Neural progenitor cell (in vitro differentiated cells): ENCODE results near the gene KLF16. TPM values are rescaled to one million over a fixed set of nuclear protein-coding genes. Genes with fewer than 3 reads are reported as not detected.

ENCODE experiments used
- DNase-seq: peaks from one replicate; pipeline ENCODE4 v3.0.0-alpha.2; 2016; ENCODE audit warnings: low spot score
- H2AFZ ChIP-seq: fragments of 200-600 bp; sonication (generic); replicated peaks from 2 replicates; pipeline ENCODE4 v1.6.1; 2016; ENCODE audit warnings: antibody characterized with exemption
- H3F3A ChIP-seq: fragments of 200-600 bp; sonication (generic); 2 replicates; pipeline ENCODE4 v1.6.1; 2016; ENCODE audit warnings: antibody characterized with exemption, low read depth
- H3K27ac ChIP-seq: fragments of 200-600 bp; sonication (generic); 2 replicates; pipeline ENCODE4 v1.5.1; 2016; ENCODE audit warnings: mild to moderate bottlenecking
- H3K27me3 ChIP-seq: fragments of 200-600 bp; sonication (generic); 2 replicates; pipeline ENCODE4 v1.6.1; 2016; ENCODE audit warnings: mild to moderate bottlenecking, moderate library complexity
- H3K36me3 ChIP-seq: fragments of 200-600 bp; sonication (generic); 2 replicates; pipeline ENCODE4 v1.5.1; 2016
- H3K4me1 ChIP-seq: fragments of 200-600 bp; sonication (generic); 2 replicates; pipeline ENCODE4 v1.6.1; 2016; ENCODE audit warnings: mixed run types
- H3K4me2 ChIP-seq: fragments of 200-600 bp; sonication (generic); 2 replicates; pipeline ENCODE4 v1.6.1; 2016
- H3K4me3 ChIP-seq: fragments of 200-600 bp; sonication (generic); 2 replicates; pipeline ENCODE4 v1.5.1; 2016
- H3K79me2 ChIP-seq: fragments of 200-600 bp; sonication (generic); 2 replicates; pipeline ENCODE4 v1.6.1; 2016; ENCODE audit warnings: low read depth
- H3K9ac ChIP-seq: fragments of 200-600 bp; sonication (generic); 2 replicates; pipeline ENCODE4 v1.6.1; 2016
- H3K9me3 ChIP-seq: fragments of 200-600 bp; sonication (generic); 2 replicates; pipeline ENCODE4 v1.5.1; 2016; ENCODE audit warnings: low read depth
- H4K20me1 ChIP-seq: fragments of 200-600 bp; sonication (generic); 2 replicates; pipeline ENCODE4 v1.6.1; 2016; ENCODE audit warnings: low read depth
- H3K27ac Mint-ChIP-seq: 3 replicates; pipeline ENCODE4 v1.8.0; 2021; ENCODE audit warnings: mixed read lengths
- H3K27me3 Mint-ChIP-seq: 2 replicates; pipeline ENCODE4 v1.8.0; 2022; ENCODE audit warnings: low read depth, mild to moderate bottlenecking, inconsistent platforms, moderate library complexity, mixed read lengths; ENCODE audit not compliant: insufficient read depth
- H3K36me3 Mint-ChIP-seq: 3 replicates; pipeline ENCODE4 v1.8.0; 2021; ENCODE audit warnings: mixed read lengths
- H3K4me1 Mint-ChIP-seq: 3 replicates; pipeline ENCODE4 v1.8.0; 2021; ENCODE audit warnings: mixed read lengths
- H3K4me3 Mint-ChIP-seq: 3 replicates; pipeline ENCODE4 v1.8.0; 2021; ENCODE audit warnings: mild to moderate bottlenecking, moderate library complexity, mixed read lengths
- H3K9me3 Mint-ChIP-seq: 3 replicates; pipeline ENCODE4 v1.8.0; 2020; ENCODE audit warnings: mixed read lengths
- CTCF ChIP-seq: fragments of 200-600 bp; sonication (generic); IDR thresholded peaks from 2 replicates; pipeline ENCODE4 v1.5.1; 2017; ENCODE audit warnings: antibody characterized with exemption, mild to moderate bottlenecking
- EZH2 ChIP-seq: fragments of 200-600 bp; sonication (generic); IDR thresholded peaks from 2 replicates; pipeline ENCODE4 v1.6.1; 2017; ENCODE audit warnings: antibody characterized with exemption, mild to moderate bottlenecking, moderate library complexity
- EZH2phosphoT487 ChIP-seq: fragments of 200-600 bp; sonication (generic); IDR thresholded peaks from 2 replicates; pipeline ENCODE4 v1.6.1; 2017; ENCODE audit warnings: antibody characterized with exemption
- total RNA-seq: library from RNA; depleted of rRNA; stranded (reverse); fragments of >200 nt; gene quantifications from 2 replicates; pipeline ENCODE4 v1.2.3, GENCODE V29; 2015; ENCODE audit warnings: low replicate concordance

KLF16 gene
- total RNA-seq, 1 donor from 2014 or later = 1.0 TPM

DNA sequence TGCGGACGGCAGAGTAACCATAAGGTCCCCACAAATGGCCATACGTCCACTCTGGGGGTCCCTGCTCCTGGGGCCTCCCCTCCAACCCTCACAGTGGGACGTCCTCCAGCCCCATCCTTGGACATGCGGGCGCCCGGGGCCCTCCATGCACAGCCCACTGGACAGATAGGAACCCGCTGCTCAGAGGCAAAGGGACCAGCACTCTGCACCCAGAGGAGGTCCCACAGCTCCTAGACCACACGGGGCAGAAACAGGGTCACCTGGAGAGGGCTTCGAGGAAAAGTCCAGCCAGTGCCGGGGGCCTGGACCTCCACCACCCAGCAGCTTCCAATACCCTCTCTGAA is 26.2 kb downstream of the KLF16 start:
- peaks cover 97% of the 10 kb centered on the region for H4K20me1 ChIP-seq
- H3K4me2 ChIP-seq = no peak overlapping the region
- H3K9me3 ChIP-seq = no peaks in the 10 kb centered on the region
- H3K27me3 Mint-ChIP-seq = peaks cover 3% of the 10 kb centered on the region
- no peak overlapping the region for H3K27ac ChIP-seq
- peaks cover 5% of the 10 kb centered on the region for H3K4me1 ChIP-seq
- H3K9ac ChIP-seq = no peak overlapping the region
- H3K27me3 ChIP-seq = no peaks in the 10 kb centered on the region
- H3K36me3 ChIP-seq = no peaks in the 10 kb centered on the region
- peaks cover 90% of the 10 kb centered on the region for H3K79me2 ChIP-seq
- no peaks in the 10 kb centered on the region for H3K9me3 Mint-ChIP-seq
- H3F3A ChIP-seq = no peaks in the 10 kb centered on the region
- TF ChIP-seq CTCF = no peak
- no peak for TF ChIP-seq EZH2
- TF ChIP-seq EZH2phosphoT487 = no peak
- H3K27ac Mint-ChIP-seq = no peak overlapping the region
- H3K4me3 ChIP-seq = no peak overlapping the region
- H3K4me1 Mint-ChIP-seq = peaks cover 15% of the 10 kb centered on the region
- H2AFZ ChIP-seq = no peak overlapping the region
- DNase-seq = no peak
- no peak overlapping the region for H3K4me3 Mint-ChIP-seq
- no peaks in the 10 kb centered on the region for H3K36me3 Mint-ChIP-seq

- H3K27ac ChIP-seq = no peak overlapping the region
- no peaks in the 10 kb centered on the region for H3K27me3 ChIP-seq
- Mint-ChIP-seq H3K9me3 (no peaks in the 10 kb centered on the region), H3K27me3 (peaks cover 3% of the 10 kb centered on the region), H3K27ac (no peak overlapping the region), H3K4me3 (no peak overlapping the region), H3K36me3 (no peaks in the 10 kb centered on the region), H3K4me1 (peaks cover 17% of the 10 kb centered on the region)
- H3K9me3 ChIP-seq = no peaks in the 10 kb centered on the region
- H3F3A ChIP-seq = no peaks in the 10 kb centered on the region
- no peak overlapping the region for H2AFZ ChIP-seq
- peaks cover 96% of the 10 kb centered on the region for H4K20me1 ChIP-seq
- peaks cover 89% of the 10 kb centered on the region for H3K79me2 ChIP-seq
- no peak for TF ChIP-seq EZH2phosphoT487
- TF ChIP-seq EZH2 = no peak
- TF ChIP-seq CTCF = no peak
- H3K4me1 ChIP-seq = peaks cover 5% of the 10 kb centered on the region
- no peak for DNase-seq
- no peak overlapping the region for H3K4me2 ChIP-seq
- no peaks in the 10 kb centered on the region for H3K36me3 ChIP-seq
- no peak overlapping the region for H3K4me3 ChIP-seq
- no peak overlapping the region for H3K9ac ChIP-seq
Measured at GRCh38 chr19:1836458-1837221, 26.7 kb downstream of the KLF16 start.

- DNase-seq = no peak
- H3K4me3 ChIP-seq = no peak overlapping the region
- H2AFZ ChIP-seq = no peak overlapping the region
- peak overlapping the region; percentile 50 for H3K27ac Mint-ChIP-seq
- peaks cover 3% of the 10 kb centered on the region for H3K27me3 Mint-ChIP-seq
- H3K9me3 Mint-ChIP-seq = no peaks in the 10 kb centered on the region
- no peaks in the 10 kb centered on the region for H3K9me3 ChIP-seq
- no peaks in the 10 kb centered on the region for H3K4me1 ChIP-seq
- no peak overlapping the region for H3K9ac ChIP-seq
- H3K4me1 Mint-ChIP-seq = peaks cover 9% of the 10 kb centered on the region
- H3K27me3 ChIP-seq = no peaks in the 10 kb centered on the region
- H3K27ac ChIP-seq = no peak overlapping the region
- no peaks in the 10 kb centered on the region for H3K36me3 ChIP-seq
- H3K79me2 ChIP-seq = peaks cover 73% of the 10 kb centered on the region
- no peaks in the 10 kb centered on the region for H3K36me3 Mint-ChIP-seq
- TF ChIP-seq EZH2phosphoT487 = no peak
- TF ChIP-seq EZH2 = no peak
- no peak for TF ChIP-seq CTCF
- H4K20me1 ChIP-seq = peaks cover 65% of the 10 kb centered on the region
- no peak overlapping the region for H3K4me3 Mint-ChIP-seq
- H3K4me2 ChIP-seq = no peak overlapping the region
- H3F3A ChIP-seq = no peaks in the 10 kb centered on the region
Measured at GRCh38 chr19:1833540-1833939, 29.8 kb downstream of the KLF16 start.
